ENCODE data around the gene CBLIF.

DNA sequence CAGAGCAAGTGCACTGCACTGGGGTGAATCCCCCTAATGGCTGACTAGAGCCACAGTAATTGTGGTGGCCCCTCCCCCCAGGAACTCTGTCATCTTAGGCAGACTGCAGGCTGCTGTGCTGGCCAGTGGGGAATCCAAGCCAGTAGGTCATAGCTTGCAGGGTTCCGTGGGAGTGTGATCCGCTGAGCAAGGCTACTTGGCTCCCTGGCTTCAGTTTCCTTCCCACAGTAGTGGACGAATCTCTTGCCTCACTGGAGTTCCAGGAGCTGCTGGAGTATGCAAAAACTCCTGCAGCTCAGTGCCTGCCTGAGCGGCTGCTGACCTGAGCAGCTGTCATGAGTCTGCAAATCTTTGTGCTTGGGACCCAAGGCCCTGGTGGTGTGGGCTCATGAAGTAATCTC, 46.5 kb upstream of the CBLIF start:
- TF ChIP-seq, protein P1, sequence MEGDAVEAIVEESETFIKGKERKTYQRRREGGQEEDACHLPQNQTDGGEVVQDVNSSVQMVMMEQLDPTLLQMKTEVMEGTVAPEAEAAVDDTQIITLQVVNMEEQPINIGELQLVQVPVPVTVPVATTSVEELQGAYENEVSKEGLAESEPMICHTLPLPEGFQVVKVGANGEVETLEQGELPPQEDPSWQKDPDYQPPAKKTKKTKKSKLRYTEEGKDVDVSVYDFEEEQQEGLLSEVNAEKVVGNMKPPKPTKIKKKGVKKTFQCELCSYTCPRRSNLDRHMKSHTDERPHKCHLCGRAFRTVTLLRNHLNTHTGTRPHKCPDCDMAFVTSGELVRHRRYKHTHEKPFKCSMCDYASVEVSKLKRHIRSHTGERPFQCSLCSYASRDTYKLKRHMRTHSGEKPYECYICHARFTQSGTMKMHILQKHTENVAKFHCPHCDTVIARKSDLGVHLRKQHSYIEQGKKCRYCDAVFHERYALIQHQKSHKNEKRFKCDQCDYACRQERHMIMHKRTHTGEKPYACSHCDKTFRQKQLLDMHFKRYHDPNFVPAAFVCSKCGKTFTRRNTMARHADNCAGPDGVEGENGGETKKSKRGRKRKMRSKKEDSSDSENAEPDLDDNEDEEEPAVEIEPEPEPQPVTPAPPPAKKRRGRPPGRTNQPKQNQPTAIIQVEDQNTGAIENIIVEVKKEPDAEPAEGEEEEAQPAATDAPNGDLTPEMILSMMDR (conservative IDR thresholded peaks at IDR 0.05; ENCODE audit: low read length): no peak
- TF ChIP-seq EZH2phosphoT487 (IDR thresholded peaks at IDR 0.05; ENCODE audit: borderline replicate concordance, low read depth, low read length): no peak
